Amniotic stem cell (primary cell): ENCODE data around the gene HIGD1A.

Experiments used
- DNase-seq: peaks from one replicate; lab custom pipeline; 2025; lab: John Stamatoyannopoulos, UW

Gene HIGD1A

DNA sequence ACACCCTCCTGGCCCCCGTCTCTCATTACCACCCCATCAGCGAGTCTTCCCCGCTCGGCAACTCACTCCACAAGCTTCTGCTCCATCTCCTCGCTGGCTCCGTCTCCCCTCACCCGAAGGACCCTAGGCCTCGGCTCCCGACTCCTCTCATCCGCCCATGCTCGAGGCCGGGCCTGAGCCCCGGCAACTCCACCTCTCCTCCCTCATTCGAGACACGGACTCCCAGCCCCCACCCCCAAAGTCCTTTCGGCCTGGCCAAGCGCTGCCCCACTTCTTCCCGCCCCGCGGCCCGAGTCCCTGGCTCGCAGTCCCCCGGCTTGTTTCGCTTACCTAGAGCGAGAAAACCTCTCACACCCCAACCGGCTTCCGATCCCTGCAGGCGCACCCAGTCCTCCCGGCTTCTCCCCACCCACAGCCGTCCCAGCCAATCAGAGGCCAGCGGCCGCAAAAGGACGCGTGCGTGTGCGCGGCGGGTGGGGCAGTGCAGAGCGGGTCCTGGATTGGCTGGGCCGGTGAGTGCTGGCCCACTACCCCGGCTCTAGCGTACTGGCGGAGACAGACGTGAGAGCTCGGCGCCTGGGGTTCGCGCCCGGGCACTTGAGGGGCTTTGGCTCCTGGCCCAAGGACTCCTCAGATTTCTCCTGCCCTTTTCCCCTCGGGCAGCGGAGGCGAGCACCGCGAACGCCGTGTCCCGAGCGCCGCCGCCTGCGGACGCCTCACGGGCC, at the start of gene HIGD1A:
HIGD1A (minus strand) TSS at position 385 of the 725 bp plus-strand sequence. CDS start 10,237 bp downstream, outside the sequence.
- peak; percentile 95 for DNase-seq

DNA sequence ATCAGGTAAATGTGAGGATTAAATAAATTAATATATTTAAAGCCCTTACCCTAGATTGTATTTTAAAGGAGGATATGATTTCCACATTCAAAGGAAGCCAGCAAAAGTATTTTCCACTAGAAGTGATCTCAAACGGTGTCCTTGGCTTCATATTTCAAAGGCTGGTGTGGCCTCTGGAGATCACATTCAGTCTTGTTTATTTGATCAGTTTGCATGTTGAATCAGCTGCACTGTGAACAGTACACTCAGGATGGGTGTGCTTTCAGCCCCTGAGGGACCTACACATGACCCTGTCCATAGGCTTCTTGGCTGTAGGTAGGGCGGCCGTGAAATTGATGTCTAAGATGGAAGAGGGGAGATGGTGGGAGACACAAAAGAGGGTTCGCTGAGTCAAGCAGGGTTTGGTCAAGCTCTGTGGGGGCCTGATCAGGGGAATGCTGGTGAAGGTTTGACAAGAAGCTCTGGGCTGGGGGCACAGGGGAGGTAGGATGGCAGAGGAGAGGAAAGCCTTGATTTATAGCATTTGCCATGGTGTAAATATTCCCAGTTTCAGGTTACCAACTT, 49.5 kb upstream of the HIGD1A start:
- no peak for DNase-seq

DNA sequence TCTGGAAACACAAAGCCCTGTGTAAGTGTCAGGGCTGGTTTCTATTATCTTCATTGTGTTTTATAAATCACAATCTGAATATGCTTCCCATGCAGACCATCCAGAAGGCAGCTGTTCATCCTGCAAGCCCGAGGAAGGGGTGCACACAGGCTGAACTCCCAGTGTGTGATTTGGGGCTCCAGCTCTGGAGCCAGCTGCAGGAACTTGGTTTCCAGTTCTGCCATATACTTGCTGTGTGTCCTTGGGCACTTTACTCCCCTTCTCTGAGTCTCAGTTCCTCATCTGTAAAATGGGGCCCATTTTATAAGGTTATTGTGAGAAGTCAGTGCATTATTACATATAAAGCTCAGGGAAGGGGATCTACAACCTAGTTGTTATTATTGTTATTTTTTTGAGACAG, 48.8 kb upstream of the HIGD1A start:
- no peak for DNase-seq

DNA sequence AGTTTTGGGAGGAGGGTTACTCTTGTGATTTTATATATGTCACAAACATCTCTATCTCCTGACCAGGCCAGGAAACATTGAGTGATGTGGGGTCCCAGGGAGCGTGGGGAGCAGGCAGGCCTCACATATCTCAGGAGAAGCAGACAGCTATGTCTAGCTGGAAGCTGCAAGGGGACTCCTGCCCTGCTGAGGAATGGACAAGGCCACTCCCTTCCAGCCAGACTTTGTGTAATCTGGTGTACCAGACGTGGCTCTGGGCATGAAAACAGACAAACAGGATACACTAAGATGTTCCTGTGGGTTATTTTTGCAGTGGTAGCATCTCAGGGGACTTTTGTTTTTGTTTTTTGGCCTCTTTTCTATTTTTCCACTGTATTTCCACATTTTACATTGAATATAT, 48.2 kb upstream of the HIGD1A start:
- no peak for DNase-seq

GRCh38 chr3:42851228-42851834, 47.0 kb upstream of the HIGD1A start:
- DNase-seq, result no peak

DNA sequence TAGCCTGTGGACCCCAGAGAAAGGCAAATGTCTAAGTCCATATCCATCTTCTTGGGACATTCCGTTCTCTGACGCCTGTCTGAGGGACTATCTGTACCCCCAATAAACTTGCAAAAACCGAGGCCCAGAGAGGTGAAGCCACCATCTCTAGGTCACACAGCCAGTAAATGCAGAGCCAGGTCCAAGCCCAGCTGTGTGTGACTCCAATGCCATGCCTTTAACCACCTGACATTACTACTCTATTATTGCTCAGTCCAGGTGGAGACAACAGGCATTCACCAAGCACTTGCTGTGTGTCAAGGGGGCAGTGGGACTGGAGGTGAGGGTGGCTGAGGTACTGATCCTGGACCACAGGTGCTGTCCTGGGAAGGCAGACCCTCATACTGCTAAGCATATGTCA, 46.0 kb upstream of the HIGD1A start:
- DNase-seq, result no peak

- DNase-seq, result no peak
Measured at GRCh38 chr3:42849017-42849416, 44.7 kb upstream of the HIGD1A start.

GRCh38 chr3:42847731-42848130, 43.4 kb upstream of the HIGD1A start:
- no peak for DNase-seq

- no peak for DNase-seq
Measured at GRCh38 chr3:42846685-42847522, 42.6 kb upstream of the HIGD1A start.

DNA sequence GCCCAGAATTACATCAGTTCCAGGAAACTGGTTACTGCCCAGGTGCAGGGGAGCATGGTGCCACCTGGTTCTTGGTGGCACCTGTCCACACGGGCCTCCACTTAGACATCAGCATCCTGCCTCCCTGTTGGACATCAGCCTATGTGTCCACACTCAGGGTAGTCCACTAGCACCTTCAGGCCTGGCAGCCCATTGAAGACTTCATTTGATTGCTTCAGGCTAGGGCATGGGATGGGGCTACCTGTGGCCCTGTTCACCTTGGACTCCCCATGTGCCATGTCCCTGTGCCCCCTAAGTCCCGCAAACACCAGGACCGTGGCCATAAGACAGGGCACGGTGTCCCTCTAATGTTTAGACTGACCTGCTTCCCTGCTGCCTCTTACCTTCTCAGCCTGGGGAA, 40.5 kb upstream of the HIGD1A start:
- DNase-seq, result no peak

DNA sequence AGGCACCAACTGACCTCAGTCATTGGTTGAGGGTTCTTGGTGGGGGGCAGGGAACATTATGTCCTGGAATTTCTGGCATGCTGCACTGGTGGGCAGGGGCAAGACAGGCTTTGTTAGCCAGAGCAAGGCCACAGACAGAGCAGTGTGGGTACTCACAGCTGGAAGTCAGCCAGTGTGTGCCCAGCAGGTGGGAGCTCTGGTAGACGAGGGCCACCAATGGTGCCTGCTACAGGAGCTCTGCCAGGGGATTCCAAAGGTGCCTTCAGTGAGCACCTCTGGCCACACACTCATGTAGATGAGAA, 40.1 kb upstream of the HIGD1A start:
- no peak for DNase-seq

DNA sequence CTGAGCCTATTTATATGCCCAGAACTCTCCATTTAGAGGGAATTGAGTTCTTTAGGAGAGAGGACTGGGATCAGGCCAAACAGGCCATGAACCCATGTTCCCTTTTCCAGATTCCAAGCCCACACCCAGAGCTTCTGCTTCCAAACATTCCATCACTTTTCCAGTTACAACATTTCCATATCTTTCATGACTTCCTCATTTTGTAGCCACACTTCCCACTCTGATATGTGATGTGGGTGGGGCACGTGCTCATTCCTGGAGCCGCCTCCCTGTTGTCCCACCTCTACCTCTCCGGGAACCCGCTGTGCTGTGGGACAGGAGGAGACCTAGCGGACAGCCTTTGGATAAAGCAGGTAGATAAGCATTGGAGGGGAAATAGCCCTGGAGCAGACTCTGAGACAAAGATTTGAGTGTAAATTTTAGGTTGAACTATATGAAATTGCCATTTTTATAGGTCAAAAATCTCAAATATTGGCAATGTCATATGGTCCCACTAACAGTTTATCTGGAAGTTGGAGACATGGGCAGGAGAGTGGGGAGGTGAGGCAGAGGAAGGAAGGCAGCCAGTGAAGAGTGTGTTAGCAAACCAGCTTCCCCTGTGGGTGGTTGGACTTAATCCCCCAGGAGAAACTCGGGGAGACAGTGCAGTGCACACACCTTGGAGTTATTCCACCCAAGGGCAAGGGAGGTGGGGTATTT, 39.6 kb upstream of the HIGD1A start:
- no peak for DNase-seq

DNA sequence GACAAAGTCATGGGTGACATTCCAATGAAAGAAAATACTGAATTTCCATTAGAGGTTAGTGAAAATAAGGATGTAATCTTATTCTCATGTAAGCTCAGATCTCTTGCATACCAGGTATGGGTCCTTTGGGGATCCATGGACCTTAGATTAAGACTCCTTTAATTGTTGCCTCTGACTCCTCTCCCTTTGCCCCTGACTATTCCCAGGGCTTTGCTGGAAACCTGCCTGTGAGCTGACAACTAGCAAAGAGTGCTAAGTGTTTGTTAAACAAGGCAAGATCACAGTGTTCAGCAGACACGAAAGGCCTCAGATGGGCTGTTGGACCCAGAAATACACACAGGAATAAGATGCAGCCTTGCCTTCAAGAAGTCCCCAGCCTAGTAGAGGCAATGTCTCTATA, 37.0 kb upstream of the HIGD1A start:
- DNase-seq, result no peak

- peak; percentile 46 for DNase-seq
Measured at GRCh38 chr3:42839616-42840015, 35.3 kb upstream of the HIGD1A start.

DNA sequence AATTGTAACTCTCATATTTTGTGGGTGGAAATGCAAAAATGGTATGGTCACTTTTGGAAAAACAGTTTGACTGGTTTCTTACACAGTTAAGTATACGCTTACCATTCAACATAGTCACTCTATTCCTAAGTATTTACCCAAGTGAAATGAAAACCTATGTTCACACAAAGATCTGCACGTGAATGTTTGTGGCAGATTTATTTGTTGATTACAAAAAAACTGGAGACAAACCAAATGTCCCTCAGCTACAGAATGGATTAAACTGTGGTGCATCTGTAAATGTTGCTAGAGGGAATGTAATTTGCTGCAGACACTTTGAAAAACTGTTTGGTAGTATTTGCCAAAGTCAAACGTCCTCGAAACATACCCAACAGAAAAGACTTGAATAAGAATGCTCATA, 34.3 kb upstream of the HIGD1A start:
- no peak for DNase-seq

DNA sequence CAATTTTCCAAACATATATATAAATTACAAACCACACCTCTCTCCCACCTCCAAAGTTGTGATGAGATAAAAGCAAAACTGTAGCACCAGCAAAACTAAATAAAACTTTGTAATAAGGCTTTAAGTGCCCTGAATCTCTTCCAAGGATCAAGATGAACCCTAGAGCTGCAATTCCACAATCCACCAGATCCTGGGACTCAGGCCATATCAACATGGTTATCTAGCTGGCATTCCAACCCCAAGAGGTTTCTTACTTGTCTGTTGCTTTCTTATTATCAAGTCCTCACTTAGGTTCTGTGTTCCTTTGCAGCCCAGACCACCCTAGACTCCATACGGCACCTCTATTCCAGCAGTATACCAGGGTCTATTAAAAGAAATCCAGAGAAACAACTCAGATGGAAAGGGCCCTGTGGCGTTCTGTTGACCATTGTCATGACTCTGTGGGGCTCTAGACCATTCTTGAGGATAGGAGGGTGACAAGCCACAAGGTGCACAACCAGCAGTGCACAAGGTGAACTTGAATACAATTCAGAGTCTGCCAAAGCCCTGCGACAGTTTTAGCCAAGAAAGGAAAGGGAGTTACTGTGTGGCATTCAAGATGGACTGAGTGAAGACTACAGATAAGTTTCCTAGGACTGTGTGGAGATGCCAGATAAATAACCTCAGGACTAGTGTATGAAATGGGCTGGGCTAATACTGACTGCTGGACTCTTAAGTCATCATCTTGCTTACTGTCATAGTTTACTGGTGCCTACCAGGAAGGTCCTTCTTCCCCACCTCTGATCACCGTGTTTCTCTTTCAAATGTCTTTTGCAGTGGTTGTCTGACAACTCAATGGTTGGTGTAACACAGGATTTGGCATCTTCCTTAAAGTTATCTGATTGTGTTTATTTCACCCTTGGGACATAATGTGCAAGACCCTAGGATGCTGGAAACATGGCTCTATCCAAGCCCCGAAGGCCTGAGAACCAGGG, 32.1 kb upstream of the HIGD1A start:
- no peak for DNase-seq

- DNase-seq, result no peak
Measured at GRCh38 chr3:42831321-42831713, 27.0 kb upstream of the HIGD1A start.

GRCh38 chr3:42830437-42831320, 26.4 kb upstream of the HIGD1A start:
- DNase-seq, result no peak

GRCh38 chr3:42829628-42830436, 25.5 kb upstream of the HIGD1A start:
- no peak for DNase-seq
